ACHN (cell line): Measurements from ENCODE around the gene RAB5B.
"Not testable (repeated sequence)": the region's sequence is repeated elsewhere in the genome, so short reads cannot be mapped to it uniquely, and the experiment has no call there.

Experiments used
- DNase-seq: peaks from one replicate; pipeline ENCODE4 v3.0.0-alpha.2; 2015
- in situ Hi-C: cut with HindIII; loops from 2 replicates; pipeline ENCODE4 v1.10.0; 2017; ENCODE audit warnings: low sequenced_read_pairs, low pct_ligation_motif_present, low pct_unique_long_range_greater_than_20kb

The RAB5B gene

GRCh38 chr12:56003376-56003775, 29.5 kb downstream of the RAB5B start:
- DNase-seq, in situ Hi-C loops: not testable (repeated sequence)

GRCh38 chr12:56004211-56004610, 30.3 kb downstream of the RAB5B start:
- DNase-seq, result no peak
- in situ Hi-C loops, result no loop called here

GRCh38 chr12:56007564-56008559, 34.0 kb downstream of the RAB5B start:
- peak; percentile 39 for DNase-seq
- in situ Hi-C loops, result no loop called here

- DNase-seq, result no peak
- in situ Hi-C loops, result no loop called here
Observed at GRCh38 chr12:56010111-56010570, 36.3 kb downstream of the RAB5B start.

- DNase-seq, result no peak
- in situ Hi-C loops, result no loop called here
Observed at GRCh38 chr12:56011509-56012090, 37.7 kb downstream of the RAB5B start.

- in situ Hi-C loops, result no loop called here
- DNase-seq, result no peak
Observed at GRCh38 chr12:56013482-56013881, 39.6 kb downstream of the RAB5B start.

GRCh38 chr12:56014205-56014604, 40.3 kb downstream of the RAB5B start:
- in situ Hi-C loops, result no loop called here
- DNase-seq, result no peak

- in situ Hi-C loops, result no loop called here
Observed at GRCh38 chr12:56017181-56017580, 43.3 kb downstream of the RAB5B start.

GRCh38 chr12:56018356-56018755, 44.5 kb downstream of the RAB5B start:
- no peak for DNase-seq
- in situ Hi-C loops, result no loop called here

More at GRCh38 chr12:56017181-56017580, 43.3 kb downstream of the RAB5B start:
- no peak for DNase-seq

GRCh38 chr12:56020423-56021184, 46.7 kb downstream of the RAB5B start, which contains the start of gene IKZF4:
Gene IKZF4, plus strand, starts transcription at chr12:56021043. Its CDS starts 451 bp downstream, at chr12:56021494.
- DNase-seq, result no peak
- in situ Hi-C loops, result no loop called here

GRCh38 chr12:56021889-56022497, 48.1 kb downstream of the RAB5B start:
- in situ Hi-C loops, result no loop called here

GRCh38 chr12:56028511-56029165, 54.8 kb downstream of the RAB5B start:
- DNase-seq, result no peak
- in situ Hi-C loops, result no loop called here

More at GRCh38 chr12:56021889-56022497, 48.1 kb downstream of the RAB5B start:
- DNase-seq, result no peak

- no peak for DNase-seq
- in situ Hi-C loops, result no loop called here
Observed at GRCh38 chr12:56029166-56029519, 55.3 kb downstream of the RAB5B start.

GRCh38 chr12:56029666-56030293, 55.9 kb downstream of the RAB5B start:
- peak; percentile 78 for DNase-seq

GRCh38 chr12:56031987-56032386, 58.1 kb downstream of the RAB5B start:
- in situ Hi-C loops, result no loop called here
- DNase-seq, result no peak

More at GRCh38 chr12:56029666-56030293, 55.9 kb downstream of the RAB5B start:
- in situ Hi-C loops, result no loop called here

GRCh38 chr12:56034586-56035332, 60.9 kb downstream of the RAB5B start:
- DNase-seq, result no peak
- in situ Hi-C loops, result no loop called here

GRCh38 chr12:56037161-56037560, 63.3 kb downstream of the RAB5B start:
- in situ Hi-C loops, result no loop called here
- no peak for DNase-seq
